RWPE1 (cell line): Measurements from ENCODE around the gene IFT122.
"Not testable (repeated sequence)": the region's sequence is repeated elsewhere in the genome, so short reads cannot be mapped to it uniquely, and the experiment has no call there.

Experiments used
- CTCF ChIA-PET: fragments of 350-600 bp; sonication (Branson Sonifier 250); formaldehyde crosslinking; extraction: SDS; loops from one replicate; lab custom pipeline; 2021; lab: Yijun Ruan, JAX
- POLR2A ChIA-PET: fragments of 400-600 bp; formaldehyde crosslinking; extraction: SDS; loops from one replicate; lab custom pipeline; 2020; ENCODE audit warnings: antibody characterized with exemption; ENCODE audit not compliant: low non-redundant PET; lab: Yijun Ruan, JAX
- DNase-seq: peaks from one replicate; pipeline ENCODE4 v3.0.0; 2012; ENCODE audit warnings: low spot score
- H3K27ac ChIP-seq: fragments of 450-650 bp; 2 replicates; pipeline ENCODE4 v1.5.1; 2017
- CTCF ChIP-seq: fragments of 450-650 bp; conservative IDR thresholded peaks from 2 replicates; pipeline ENCODE4 v1.5.1; 2017; ENCODE audit warnings: low read depth, mild to moderate bottlenecking

IFT122 gene

GRCh38 chr3:129404610-129405009 is 35.4 kb upstream of the IFT122 start:
- CTCF ChIA-PET, result interaction anchor here (0.7 kb wide), 1 partner anchor 585 kb away, joined by 3 read pairs; no protein-coding TSS in a partner anchor
- no peak for TF ChIP-seq CTCF
- H3K27ac ChIP-seq, result no peak overlapping the region
- POLR2A ChIA-PET, result no interaction called here
- DNase-seq, result no peak

- no peak overlapping the region for H3K27ac ChIP-seq
- no peak for DNase-seq
- no peak for TF ChIP-seq CTCF
- ChIA-PET CTCF (no interaction called here), POLR2A (no interaction called here)
Measured at GRCh38 chr3:129409541-129409940, 30.5 kb upstream of the IFT122 start.

GRCh38 chr3:129410971-129411370 is 29.1 kb upstream of the IFT122 start:
- no peak for TF ChIP-seq CTCF
- no peak for DNase-seq
- ChIA-PET CTCF (no interaction called here), POLR2A (no interaction called here)
- no peak overlapping the region for H3K27ac ChIP-seq

GRCh38 chr3:129412542-129413198 is 27.4 kb upstream of the IFT122 start:
- CTCF ChIA-PET, result interaction anchor here (1.3 kb wide), 1 partner anchor 12 kb away, joined by 6 read pairs; no protein-coding TSS in a partner anchor
- POLR2A ChIA-PET, result no interaction called here
- TF ChIP-seq CTCF, result no peak
- DNase-seq, result no peak
- no peak overlapping the region for H3K27ac ChIP-seq

GRCh38 chr3:129413238-129413637 is 26.8 kb upstream of the IFT122 start:
- H3K27ac ChIP-seq, POLR2A ChIA-PET, DNase-seq: not testable (repeated sequence)
- CTCF ChIA-PET, result interaction anchor here (1.3 kb wide), 1 partner anchor 13 kb away, joined by 6 read pairs; no protein-coding TSS in a partner anchor

- POLR2A ChIA-PET, result no interaction called here
Measured at GRCh38 chr3:129413687-129414506, 26.1 kb upstream of the IFT122 start.

More at GRCh38 chr3:129413687-129414506, 26.1 kb upstream of the IFT122 start:
- H3K27ac ChIP-seq, result no peak overlapping the region
- CTCF ChIA-PET, result interaction anchor here (0.6 to 0.7 kb wide), 2 partner anchors 97 to 514 kb away, joined by 3 to 5 read pairs; no protein-coding TSS in a partner anchor
- no peak for TF ChIP-seq CTCF
- DNase-seq, result no peak
